Ureter (tissue), 1 donor: Measurements from ENCODE around the gene BEND3. TPM values are rescaled to one million over a fixed set of nuclear protein-coding genes. Genes with fewer than 3 reads are reported as not detected.

ENCODE experiments used
- DNase-seq: peaks from one replicate; pipeline ENCODE4 v3.0.0-alpha.2; 2020; ENCODE audit warnings: low spot score
- total RNA-seq: library from RNA; stranded (reverse); gene quantifications from one replicate; pipeline ENCODE4 v1.2.4, GENCODE V29; 2023
- donor health status: DM: yes; HTN: yes; CAD: no.

The BEND3 gene
- total RNA-seq, 1 donor from 2014 or later: 7.0 TPM

DNA sequence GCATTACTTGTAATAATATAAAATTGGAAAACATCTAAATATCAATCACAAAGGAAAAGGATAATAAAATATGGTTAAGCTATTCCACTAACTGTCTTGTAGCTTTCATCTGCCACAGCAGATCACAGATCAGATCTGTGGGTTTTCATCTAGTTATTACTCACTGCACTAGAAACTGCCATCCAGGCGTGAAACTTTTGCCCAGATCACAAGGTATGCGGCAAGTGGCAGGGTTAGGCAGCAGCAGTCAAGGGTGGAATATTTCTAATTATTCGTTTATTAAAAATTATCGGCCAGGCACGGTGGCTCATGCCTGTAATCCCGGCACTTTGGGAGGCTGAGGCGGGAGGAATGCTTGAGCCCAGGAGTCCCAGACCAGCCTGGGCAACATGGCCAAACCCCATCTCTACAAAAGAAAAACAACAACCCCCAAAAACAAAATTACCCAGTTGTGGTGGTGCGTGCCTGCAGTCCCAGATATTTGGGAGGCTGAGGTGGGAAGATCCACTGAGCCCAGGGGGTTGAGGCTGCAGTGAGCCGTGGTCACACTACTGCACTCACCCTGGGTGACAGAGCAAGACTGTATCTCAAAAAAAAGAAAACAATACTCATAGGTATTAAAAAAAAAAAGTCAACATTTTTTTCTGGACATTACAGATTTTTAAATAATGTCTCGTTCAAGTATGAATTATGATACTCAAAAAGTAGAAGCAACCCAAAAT lies 32.1 kb downstream of the BEND3 start:
- no peak for DNase-seq

DNA sequence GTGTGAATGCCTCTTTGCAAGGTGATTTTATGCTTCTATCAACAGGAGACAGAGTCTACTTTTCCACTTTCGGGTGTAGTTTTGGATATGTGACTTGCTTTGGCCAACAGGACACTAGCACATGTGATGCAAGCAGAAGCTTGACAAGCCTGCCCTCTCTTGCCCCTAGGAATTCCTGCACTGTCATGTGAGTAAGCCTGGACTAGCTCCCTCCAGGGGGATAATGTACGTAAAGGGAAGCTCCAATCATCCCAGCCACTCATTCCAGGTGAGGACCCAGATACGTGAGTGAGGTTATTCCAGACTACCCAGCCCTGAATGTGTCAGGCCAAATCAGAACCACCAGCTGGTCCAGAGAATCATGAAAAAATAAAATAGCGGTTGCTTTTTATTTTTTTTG lies 33.3 kb downstream of the BEND3 start:
- DNase-seq: no peak

DNA sequence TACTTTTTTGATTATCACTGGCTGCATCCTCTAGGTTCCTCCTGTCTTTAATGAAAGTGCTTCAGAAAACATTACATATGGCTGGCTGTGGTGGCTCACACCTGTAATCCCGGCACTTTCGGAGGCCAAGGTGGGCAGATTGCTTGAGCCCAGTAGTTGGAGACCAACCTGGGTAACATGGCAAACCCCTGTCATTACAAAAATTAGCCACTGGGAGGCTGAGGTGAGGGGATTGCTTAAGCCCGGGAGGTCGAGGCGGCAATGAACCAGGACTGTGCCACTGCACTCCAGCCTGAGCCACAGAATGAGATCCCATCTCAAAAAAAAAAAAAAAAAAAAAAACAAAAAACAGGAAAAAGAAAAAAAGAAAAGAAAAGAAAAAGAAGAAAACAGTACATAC lies 35.3 kb downstream of the BEND3 start:
- no peak for DNase-seq

DNA sequence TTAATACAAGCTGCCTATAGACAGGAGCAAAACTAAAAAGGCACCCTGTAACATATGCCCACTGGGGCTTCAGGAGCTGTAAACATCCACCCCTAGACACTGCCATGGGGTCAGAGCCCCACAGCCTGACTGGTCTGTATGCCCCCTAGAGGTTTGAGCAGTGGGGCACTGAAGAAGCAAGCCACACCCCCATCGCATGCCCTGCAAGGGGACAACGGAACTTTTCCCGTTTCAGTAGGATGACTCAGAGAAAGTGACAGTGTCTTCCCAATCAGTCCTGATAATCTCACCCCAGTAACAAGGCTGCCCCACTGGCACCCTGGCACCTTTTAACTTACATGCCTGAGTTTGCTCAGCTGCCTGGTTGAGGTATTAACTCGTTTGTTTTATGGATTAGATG lies 35.9 kb downstream of the BEND3 start:
- DNase-seq: no peak

DNA sequence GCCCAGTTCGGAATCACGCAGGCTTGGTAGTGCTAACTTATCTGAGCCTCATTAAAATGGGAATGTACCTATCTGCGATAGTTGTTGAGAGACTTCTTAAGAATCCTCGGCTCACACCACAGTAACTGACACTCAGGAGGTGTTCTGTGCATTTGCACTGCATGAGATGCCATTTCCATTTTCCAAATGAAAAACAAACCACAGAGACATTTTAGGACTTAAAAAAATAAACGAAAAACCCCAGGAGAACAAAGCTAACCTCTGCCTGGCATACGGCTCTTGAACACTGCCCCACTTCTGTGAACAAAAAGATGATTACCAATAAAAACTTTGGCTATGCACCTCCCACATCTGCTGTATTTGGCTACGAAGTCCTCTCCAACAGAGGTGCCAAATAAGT lies 37.6 kb downstream of the BEND3 start:
- no peak for DNase-seq

DNA sequence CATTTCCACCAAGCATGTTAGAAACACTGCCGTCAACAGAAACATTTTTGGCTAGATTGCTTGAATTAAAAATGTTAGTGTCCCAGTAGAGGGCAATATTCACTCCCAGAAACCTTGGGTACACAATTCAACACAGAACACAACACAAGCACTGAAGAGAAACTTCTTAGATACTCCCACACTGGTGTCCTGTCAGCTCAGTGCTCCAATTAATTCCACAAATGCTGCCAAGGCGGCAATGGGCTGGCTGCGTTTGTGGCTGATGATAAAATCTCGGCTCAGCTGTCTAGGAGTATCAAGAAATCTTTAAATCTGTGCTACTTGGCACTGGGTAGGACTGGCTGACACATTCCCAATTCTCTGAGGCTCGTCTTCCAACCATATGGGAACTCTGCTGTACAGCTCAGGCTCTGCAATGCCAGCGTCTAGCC lies 39.3 kb downstream of the BEND3 start:
- DNase-seq: no peak

DNA sequence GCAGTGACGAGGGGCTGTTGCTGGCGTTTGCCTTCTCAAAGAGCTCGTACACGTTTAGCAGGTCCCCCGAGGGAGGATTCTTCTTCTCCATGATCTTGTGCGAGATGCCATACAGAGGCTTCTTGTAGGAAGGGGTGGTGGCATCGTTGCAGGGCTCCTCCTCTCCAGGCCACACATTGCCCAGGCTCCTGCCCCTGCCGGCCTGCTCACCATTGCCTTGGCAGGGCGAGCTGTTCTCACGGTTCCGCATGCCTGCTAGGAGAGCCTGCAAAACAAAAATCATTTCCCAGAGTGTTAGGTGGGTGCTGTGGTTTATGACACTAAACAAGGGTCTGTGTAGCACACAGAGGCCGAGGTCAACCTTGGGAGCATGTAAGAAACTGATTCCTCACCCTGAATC lies 44.6 kb downstream of the BEND3 start:
- DNase-seq: no peak

DNA sequence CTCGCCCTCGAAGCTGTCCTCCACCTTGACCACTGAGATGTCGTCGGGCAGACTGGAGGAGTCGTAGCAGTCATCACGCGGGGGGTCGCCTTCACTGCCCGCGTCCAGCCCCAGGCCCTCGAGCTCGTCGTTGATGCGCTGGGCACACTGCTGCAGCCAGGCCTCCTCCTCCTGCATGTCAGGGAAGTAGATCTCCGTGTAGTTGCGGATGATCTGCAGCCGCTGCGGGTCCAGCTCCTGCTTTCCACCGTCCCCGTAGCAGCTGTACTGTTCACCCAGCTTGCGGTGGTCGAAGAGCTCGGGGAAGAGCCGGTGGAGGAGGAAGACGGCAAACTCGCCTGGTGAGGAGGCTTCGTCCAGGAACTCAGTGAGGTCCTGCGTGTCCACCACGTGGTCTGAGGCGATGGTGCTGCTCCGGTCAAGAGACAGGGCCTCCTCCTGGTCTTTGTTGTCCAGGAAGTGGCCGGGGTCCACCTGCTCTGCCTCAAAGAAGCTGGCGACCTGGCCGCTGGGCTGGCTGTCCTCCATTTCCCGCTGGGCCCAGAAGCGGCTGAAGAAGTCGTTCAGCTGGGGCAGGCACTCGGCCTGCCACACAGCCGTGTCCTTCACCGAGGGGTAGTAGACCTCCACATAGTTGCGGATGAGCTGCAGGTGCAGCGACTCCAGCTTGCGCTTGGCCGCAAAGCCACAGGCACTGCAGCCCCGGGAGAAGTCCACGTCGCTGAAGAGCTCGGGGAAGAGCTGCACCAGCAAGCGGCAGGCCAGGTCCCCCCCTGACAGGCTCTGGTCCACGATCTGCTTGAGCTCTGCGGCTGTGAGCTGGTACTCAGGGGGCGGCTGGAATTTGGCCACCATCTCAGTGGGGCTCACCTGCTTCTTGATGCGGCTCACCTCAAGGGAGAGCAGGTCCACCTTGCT lies 45.4 kb downstream of the BEND3 start:
- no peak for DNase-seq

DNA sequence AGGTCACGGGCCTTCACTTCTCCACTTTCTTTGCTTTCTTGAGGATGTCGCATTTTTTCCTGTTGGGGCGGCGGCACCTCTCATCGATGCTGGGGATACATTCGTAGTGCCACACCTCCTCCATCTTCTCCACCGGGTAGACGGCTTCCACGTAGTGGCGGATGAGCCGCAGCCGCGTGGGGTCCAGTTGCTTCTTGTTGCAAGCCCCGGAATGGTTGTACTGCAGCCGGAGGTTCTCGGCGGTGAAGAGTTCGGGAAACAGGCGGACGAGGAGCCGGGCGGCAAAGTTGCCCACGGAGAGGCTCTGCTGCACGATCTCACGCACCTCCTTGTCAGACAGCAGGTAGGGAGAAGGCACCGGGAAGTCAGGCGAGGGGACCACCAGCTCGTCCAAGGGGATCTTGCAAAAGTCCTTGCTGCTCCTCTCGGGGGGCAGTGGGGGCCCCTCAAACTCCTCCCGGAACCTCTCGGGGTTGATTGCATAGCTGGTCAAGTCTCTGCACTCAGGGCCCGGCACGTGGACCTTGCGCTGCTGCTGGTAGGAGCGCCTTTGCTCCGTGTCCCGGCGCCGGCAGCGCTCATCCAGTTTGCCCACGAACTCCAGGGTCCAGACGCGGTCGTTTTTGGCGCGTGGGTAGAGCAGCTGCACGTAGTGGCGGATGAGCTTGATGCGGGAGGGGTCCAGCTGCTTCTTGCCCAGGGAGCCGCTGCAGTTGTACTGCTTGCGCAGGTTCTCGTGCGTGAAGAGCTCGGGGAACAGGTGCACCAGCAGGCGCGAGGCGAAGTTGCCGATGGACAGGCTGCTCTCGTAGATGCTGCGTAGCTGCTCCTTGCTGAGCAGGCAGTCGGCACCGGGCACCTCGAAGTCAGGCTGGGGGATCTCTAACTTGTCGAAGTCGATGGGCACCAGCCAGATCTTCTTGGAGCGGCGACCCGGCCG lies 46.4 kb downstream of the BEND3 start:
- DNase-seq: no peak

DNA sequence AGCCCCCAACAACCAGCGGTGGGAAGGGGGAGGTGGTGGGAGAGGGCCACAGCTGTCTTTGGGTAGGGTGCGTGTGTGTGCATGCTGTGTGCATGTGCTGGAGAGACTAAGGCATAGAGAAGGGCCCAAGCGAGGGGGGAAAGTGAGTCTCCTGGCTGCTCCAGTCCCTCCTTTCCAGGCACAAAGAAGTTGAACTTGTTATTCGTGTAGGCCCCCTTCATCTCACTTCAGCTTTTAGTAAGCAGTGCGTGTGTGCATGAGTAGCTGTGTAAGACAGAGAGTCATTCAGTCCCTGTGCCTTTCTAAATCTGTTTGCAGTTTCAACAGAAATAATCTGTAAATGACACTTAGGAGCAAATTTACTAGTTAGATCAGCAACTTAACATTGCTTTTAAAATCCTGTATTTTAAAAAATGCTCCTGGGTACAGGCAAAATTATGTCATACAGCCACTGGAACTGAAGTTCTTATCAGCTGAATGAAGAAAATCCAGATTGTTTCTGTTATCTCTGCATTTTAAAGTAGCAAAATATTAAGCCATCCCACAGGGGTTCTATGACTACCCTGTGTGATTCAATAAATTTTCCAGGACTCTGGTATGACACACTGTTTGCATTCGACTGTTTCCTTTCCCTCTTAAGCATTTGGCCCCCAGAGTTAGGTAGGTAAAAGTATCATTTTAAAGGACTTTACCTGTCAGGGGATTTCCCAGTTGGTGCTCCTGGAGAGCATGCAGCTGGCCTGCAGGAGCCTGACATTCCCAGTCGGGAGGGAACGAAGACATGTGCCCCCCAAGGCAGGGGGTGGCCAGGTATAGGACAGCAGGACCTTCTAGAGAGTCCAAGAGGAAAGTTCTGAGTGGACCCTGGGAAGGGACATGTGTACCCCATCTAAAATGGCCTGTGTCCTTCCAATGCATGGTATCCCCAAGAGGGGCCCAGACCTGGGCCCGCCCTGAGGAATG lies 48.3 kb downstream of the BEND3 start:
- DNase-seq: no peak

DNA sequence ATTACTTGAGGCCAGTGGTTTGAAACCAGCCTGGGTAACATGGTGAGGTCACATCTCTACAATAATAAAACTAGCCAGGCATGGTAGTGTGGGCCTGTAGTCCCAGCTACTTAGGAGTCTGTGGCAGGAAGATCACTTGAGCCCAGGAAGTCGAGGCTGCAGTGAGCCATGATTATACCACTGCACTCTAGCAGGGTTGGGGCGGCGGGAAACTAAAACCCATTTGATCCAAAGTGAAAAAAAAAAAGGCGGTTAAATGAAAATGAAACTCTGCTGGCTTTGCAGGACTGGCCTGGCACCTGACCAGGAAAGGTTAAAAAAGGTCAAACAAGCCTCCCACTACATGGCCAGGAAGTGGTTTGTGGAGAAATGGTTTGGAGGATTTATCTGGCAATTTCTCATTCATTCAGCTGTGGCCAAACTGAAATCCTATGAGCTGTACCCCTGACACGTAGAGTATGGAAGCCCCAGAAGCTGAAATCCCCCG lies 50.7 kb downstream of the BEND3 start:
- no peak for DNase-seq

DNA sequence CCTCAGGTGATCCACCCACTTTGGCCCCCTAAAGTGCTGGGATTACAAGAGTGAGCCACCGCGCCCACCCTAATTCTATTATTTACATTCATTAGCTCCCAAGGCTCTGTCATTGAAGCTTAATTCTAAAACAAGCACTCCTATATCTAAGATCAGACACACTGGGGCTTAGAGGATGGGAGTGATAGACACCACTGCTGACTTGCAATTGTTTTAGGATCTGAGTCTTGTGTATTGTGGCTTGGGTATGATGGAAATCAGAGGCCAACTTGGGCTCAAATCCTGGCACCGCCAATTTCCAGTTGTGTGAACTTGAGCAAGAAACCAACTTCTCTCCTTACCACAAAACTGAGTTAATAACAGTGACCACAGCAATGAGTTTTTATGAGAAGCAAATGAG lies 52.6 kb downstream of the BEND3 start:
- DNase-seq: no peak

DNA sequence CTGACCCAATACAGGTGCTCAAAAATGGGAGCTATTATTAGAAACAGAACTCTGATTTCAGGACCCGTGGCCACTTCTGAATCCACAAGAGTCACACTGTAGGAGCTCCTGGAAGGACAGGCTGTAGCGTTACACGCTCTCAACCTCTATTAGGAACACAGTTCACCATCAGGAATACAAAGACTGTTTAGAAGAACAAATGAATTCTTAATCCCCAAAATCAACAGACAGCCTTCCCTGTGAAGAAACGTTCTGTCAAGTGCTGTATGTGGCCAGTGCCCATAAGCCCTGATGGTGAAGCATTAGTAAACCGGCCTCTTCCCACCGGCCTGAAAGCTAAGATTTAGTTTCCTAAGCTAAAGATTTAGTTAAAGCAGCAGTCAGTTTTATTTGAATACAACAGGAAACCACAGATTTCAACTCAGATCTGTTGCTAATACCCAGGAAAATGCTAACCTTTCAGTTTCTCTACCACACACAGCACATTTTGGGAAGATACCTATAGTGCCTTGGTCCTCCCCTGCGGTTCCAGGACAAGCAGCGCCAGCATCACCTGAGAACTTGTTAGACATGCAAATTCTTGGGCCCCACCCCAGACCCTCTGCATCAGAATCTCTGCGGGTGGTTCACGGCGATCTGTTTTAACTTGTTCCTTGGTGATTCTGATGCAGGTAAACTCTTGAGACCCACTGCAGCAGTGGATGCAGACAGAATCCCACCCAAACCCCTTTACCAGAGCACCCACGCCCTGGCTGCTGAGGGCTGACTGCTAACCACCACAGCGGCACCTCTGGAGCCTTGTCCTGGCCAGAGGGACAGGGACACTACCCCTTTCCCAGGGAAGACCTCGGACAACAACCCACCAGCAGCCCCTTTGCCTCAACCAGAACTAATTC lies 53.9 kb downstream of the BEND3 start:
- no peak for DNase-seq

DNA sequence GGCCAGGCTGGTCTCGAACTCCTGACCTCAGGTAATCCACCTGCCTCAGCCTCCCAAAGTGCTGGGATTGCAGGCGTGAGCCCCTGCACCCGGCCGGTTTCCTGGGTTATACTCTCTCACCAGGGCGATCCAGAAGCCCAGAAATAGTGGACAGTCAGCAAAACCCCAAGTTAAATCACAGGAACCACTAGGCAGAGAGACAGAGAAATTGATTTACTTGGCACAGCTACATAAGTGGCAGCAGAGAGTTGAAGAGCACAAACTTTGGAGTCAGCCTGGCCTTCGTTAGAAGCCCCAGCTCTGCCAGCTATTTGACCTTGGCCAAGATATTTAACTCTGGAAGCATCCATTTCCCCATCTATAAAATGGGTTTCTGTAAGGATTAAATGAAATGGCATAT lies 54.6 kb downstream of the BEND3 start:
- DNase-seq: no peak

DNA sequence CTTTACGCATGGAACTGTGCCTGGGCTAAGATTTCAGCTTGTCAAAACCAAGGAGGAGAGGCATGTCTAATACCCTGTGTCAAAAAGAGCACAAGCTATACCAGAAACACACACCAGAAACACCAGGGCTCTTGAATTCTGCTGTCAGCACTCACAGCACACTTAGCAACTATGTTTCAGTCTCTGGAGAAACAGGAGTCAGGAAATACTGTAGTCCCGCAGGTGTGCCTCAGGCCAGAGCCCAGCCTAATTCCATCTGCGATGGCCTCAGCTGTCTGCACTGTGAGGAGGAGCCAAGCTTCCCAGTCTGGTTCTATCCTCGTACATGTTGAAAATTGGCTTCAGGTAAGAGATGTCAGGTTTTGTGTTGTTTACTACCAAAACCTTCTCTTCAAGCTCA lies 55.7 kb downstream of the BEND3 start:
- no peak for DNase-seq

DNA sequence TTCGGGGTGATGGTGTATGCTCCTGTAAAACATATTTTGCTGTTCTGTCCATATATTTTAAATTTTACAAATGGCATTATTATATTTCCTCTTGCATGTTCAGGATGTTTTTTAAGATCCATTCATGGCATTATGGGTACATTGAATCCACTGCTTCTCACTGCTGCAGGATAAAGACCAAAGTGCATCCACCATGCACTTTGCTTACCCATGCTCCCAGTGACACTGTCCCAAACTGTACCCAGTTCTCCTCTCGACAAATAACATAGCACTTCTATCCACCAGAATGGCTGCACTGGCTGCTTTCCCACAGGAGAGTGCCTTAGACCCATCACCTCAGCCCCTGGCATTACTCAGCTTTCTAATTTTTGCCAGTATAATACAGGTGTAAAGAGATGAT lies 57.6 kb downstream of the BEND3 start:
- DNase-seq: no peak

DNA sequence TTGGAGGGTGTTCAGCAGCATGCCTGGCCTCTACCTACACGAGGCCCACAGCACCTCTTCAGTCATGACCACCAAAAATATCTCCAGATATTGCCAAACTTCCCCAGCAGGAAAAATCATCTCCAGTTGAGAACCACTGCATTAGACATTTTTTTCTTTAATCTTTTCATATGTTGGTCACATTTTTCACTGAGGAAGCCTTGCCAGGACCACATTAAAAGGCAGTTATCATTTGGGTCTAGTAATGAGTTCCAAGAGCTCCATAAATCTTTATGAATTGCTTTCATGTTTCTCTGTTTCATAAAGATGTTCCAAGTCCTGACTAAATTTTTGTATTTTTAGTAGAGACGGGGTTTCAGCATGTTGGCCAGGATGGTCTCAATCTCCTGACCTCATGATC lies 58.5 kb downstream of the BEND3 start:
- no peak for DNase-seq

DNA sequence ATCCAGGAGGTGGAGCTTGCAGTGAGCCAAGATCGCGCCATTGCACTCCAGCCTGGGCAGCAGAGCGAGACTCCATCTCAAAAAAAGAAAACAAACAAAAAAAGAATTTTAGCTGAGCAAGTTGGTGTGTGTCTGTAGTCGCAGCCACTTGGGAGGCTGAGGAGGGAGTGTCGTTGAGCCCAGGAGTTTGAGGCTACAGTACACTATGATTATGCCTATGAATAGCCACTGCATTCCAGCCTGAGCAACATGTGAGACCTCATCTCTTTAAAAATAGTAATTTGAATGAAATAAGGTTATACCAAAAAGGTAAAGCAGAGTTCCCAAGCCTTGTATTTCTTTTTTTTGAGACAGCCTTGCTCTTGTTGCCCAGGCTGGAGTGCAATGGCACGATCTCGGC lies 67.5 kb downstream of the BEND3 start:
- DNase-seq: no peak

DNA sequence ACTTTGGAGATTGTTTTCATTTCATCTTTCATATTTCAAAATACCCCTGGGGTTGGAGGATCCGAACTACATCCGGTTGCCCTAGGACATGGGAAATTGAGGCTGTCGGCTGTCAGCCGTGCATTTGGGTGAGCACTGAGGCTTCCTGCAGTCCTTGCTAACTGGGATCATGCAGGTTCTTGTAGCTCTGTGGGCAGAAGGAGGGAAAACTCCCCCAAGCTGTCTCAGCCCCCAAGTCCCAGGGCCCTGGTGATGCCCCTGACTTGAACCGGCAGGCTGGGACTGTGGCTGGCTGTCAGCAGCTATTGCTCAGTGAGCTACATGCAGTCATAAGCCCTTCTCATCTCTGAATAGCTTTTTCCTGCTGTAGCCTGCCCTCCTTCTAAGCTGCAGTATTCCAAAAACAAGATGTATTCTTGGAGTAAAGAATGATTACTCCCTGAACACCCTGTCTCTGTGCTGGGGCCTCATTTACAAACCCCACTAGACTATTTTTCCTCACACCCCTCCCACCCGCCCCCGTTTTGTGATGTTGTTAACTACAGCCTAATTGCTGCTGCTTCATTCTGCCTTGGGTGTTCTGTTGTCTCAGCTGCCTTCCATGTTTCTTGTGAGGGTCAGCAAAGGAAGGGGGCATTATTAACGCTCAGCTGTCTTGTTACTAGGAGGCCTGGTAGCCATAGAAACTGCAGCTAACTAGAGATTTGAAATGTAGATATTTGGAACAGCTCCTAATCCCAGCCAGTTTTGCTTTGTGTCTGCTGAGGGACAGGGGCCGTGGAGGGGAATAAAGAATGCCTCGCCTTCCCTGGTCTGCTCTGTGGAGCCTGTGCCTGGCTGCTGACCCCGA lies 69.3 kb downstream of the BEND3 start:
- no peak for DNase-seq
